Activated T-cell treated with anti-CD3 and anti-CD28 coated beads for 1 hour (primary cell): ENCODE data around the gene ESRRA.
"Not testable (repeated sequence)": the region's sequence is repeated elsewhere in the genome, so short reads cannot be mapped to it uniquely, and the experiment has no call there.

Source experiments
- DNase-seq: peaks from one replicate; pipeline ENCODE4 v3.0.0-alpha.2; 2020; ENCODE audit warnings: low read depth

The ESRRA gene

GRCh38 chr11:64292460-64293254 is 12.7 kb upstream of the ESRRA start:
- DNase-seq, result no peak

DNA sequence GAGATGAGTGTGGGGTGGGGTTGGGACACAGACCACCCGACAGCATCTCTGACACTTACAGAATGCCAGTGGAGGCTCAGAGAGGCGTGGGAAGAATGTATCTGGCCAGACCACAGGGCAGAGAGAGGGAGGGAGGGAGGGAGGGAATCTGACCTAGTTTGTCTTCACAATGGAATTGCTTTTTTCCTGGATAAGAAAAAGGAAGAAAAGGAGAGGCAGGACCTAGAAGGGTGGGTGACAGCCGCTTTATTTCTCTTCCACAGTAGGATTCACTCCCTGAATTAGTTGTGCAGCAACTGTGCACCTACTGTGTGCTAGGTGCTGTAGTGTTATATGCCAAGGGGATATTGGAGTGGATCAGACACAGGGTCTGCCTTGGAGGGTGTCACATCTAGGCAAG is 10.6 kb upstream of the ESRRA start:
- no peak for DNase-seq

GRCh38 chr11:64295760-64296159 is 9.6 kb upstream of the ESRRA start:
- DNase-seq, result no peak

DNA sequence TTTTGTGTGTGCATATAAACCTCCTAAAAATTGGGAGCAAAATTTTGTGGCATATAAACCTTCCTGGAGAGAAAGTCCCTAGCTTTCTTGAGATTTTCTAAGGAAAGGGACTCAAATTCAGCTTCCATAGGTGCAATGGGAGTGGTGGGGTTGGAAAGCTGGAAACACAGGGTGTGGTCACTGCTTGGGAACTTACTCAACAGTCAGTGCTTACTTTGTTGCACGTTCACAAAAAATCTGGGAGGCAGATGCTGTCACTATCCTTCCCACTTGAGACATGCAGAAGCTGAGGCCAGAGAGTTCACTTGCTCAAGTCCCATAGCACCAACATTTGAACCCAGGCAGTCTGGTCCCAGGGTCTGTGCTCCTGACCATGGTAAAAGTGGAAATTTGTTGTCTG is 9.1 kb upstream of the ESRRA start:
- no peak for DNase-seq

GRCh38 chr11:64296830-64297698 is 8.3 kb upstream of the ESRRA start:
- DNase-seq, result no peak

DNA sequence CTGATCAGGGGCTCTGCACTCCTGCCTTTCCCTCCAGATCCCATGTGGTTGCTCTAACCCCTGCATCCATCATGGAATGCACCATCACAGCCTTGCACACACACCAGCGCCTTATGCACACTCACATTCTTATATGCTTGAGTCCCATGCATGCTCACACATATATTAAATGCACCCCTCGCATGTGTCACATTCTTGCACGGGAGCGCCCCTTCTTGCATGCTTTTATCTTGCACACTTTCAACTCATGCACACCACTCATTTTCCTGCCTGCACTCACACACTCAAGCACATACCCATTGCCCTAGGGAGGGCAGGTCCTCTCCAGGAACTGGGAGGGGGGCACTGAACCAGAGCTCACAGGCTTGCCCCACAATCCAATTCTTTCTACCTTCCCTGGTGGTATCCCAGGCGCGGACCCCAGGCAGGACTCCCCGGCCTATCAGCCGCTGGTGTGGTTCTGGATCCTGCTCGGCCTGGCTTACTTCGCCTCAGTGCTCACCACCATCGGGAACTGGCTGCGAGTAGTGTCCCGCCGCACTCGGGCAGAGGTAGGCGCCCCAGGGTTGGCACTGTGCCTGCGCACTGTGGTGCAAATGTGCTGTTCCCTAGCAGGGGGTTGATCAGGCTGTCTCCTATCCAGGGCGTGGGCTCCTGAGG is 7.5 kb upstream of the ESRRA start:
- DNase-seq, result no peak

DNA sequence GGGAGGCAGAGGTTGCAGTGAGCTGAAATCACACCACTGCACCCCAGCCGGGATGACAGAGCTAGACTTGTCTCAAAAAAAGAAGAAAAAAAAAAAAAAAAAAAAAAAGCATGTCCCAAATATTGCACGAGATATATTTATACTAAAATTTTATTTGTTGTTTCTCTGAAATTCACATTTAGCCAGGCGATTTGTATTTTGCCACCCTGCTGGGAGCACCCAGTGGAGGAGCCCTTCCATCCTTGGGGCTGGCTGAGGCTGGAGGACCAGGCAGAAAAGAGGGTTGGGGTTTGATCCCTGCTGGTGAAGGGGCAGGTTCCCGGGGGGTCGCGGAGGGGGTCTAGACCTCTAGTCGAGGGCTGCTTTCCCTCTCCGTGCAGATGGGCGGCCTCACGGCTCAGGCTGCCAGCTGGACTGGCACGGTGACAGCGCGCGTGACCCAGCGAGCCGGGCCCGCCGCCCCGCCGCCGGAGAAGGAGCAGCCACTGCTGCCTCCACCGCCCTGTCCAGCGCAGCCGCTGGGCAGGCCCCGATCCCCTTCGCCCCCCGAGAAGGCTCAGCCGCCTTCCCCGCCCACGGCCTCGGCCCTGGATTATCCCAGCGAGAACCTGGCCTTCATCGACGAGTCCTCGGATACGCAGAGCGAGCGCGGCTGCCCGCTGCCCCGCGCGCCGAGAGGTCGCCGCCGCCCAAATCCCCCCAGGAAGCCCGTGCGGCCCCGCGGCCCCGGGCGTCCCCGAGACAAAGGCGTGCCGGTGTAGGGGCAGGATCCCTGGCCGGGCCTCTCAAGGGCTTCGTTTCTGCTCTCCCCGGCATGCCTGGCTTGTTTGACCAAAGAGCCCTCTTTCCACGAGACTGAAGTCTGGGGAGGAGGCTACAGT is 6.1 kb upstream of the ESRRA start:
- no peak for DNase-seq

GRCh38 chr11:64299847-64300648 is 5.3 kb upstream of the ESRRA start, which contains the start of gene CATSPERZ:
CATSPERZ (plus strand) TSS chr11:64300358; CDS start chr11:64300411, 53 bp downstream.
- DNase-seq, result no peak

DNA sequence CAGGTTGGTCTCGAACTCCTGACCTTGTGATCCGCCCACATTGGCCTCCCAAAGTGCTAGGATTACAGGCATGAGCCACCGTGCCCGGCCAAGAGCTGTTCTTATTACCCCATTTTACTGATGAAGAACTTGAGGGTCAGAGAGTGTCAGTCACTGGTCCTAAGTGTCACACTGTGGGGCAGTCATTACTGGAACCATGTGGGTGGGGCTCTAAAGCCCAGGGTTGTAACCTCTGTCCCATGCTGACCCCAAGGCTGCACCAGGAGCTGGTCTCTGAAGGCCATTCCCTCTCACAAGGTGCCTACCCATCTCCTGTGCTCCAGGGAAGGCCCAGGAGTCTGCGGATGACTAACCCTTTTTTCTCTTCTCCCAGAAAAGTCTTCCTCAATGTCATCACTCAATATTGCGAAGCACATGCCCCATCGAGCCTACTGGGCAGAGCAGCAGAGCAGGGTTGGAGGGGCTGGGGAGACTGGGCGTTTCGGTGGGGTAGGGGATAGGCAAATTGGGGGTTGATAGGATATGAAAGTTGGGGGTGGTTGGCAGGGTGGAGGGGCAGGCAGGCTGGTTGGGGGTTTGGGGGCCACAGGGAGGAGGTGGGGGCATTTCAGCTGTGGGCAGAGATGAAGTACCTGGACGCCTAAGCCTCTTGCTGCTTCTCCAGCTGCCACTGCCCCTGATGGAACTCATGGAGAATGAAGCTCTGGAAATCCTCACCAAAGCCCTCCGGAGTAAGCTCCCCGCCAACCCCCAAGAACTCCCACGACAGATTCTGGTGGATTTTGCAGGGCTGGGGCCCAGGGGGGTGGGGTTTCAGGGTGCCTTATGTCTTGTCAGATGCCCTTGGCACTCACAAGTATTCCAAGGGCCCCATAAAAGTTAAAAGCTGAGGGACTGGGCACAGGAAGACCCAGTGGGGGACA is 2.0 kb upstream of the ESRRA start:
- DNase-seq, result no peak

GRCh38 chr11:64304032-64304315 is 1.4 kb upstream of the ESRRA start:
- DNase-seq, result no peak

DNA sequence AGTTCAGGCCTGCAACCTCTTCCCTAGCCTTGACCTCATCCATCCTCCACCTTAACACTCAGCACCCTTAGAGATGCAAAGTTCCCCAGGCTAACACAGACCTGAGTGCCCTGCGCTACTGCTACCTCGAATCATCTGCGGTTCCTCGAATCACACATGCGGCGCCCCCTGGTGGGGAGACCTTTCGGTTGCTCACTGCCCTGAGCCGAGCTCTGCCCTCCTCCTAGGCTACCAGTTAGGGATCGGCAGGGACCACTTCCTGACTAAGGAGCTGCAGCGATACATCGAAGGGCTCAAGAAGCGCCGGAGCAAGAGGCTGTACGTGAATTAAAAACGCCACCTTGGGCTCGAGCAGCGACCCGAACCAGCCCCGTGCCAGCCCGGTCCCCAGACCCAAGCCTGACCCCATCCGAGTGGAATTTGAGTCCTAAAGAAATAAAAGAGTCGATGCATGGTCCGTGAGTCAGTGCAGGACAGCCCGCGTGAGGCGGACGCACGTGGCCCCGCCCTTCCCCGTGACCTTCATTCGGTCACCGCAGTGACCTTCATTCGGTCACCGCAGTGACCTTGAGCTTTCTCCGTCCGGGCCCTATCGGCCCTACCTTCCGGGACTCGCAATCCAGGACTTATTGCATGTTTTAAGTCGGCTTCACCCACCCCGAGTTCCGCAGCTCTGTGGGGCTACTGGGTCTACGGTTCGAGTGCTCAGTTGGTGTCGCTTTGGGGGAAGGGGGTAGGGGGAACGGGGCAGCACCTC is 830 bp upstream of the ESRRA start:
- peak; percentile 97 for DNase-seq

GRCh38 chr11:64305691-64306562 is 603 bp downstream of the ESRRA start:
- peak; percentile 56 for DNase-seq

DNA sequence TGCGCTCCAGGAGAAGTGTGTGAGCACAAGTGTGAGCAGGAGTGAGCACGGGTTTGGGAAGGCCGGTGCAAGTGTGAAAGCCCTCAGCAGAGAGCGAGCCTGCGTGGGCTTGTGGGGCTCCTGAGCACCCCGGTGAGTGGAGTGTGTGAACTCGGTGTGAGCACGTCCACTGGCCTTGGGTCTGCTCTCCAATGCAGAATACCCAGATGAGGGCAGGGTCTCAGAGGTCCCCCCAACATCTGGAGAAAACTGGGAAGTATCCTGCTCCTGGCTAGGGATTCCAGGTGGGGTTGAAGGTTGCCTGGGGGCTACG is 1.2 kb downstream of the ESRRA start:
- DNase-seq, result no peak

GRCh38 chr11:64306876-64307622 is 1.7 kb downstream of the ESRRA start:
- DNase-seq, result no peak

- not testable (repeated sequence) for DNase-seq
These were observed 2.5 kb downstream of the ESRRA start for GRCh38 chr11:64307795-64308194.

GRCh38 chr11:64312947-64313346 is 7.6 kb downstream of the ESRRA start:
- no peak for DNase-seq

- DNase-seq, result no peak
These were observed 8.3 kb downstream of the ESRRA start for GRCh38 chr11:64313491-64314145.
